ENCODE results near the gene FLVCR2.
"Not testable (repeated sequence)": the region's sequence is repeated elsewhere in the genome, so short reads cannot be mapped to it uniquely, and the experiment has no call there.

Gene FLVCR2

GRCh38 chr14:75591987-75592575, 13.7 kb downstream of the FLVCR2 start:
- DNase-seq (ENCODE audit: low spot score), result no peak

- DNase-seq (ENCODE audit: low spot score), result no peak
Measured at GRCh38 chr14:75595226-75595625, 16.8 kb downstream of the FLVCR2 start.

DNA sequence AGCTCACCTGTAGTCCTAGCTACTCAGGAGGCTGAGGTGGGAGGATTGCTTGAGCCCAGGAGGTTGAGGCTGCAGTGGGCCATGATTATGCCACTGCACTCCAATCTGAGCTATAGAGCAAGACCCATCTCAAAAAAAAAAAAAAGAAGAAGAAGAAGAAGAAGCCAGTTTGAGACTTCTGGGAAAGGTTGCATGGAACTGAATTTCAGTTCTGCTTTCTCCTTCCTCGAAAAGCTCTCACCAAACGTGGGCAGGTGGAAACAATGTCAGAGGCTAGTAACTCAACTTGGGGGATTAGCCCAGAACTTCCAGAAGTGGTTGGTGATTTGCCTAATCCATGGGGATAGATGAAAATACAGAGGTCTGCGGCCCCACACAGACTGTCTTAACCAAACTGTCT, 18.7 kb downstream of the FLVCR2 start:
- no peak for DNase-seq (ENCODE audit: low spot score)

GRCh38 chr14:75600100-75600499, 21.7 kb downstream of the FLVCR2 start:
- DNase-seq (ENCODE audit: low spot score), result not testable (repeated sequence)

GRCh38 chr14:75601061-75601460, 22.6 kb downstream of the FLVCR2 start:
- not testable (repeated sequence) for DNase-seq (ENCODE audit: low spot score)

GRCh38 chr14:75602503-75602902, 24.1 kb downstream of the FLVCR2 start:
- DNase-seq (ENCODE audit: low spot score), result no peak

- DNase-seq (ENCODE audit: low spot score), result no peak
Measured at GRCh38 chr14:75604979-75605851, 26.8 kb downstream of the FLVCR2 start.

DNA sequence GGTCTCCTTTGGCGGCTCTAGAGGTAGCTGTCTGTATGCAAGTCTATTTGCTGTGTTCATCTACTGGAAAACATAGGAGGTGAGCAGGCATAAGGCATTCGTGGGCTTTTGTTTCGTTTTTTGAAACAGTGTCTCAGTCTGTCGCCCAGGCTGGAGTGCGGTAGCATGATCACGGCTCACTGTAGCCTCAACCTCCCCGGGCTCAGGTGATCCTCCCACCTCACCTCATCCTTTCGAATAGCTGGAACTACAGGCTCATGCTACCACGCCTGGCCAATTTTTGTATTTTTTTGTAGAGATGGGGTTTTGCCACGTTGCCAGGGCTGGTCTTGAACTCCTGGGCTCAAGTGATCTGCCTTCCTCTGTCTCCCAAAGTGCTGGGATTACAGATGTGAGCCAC, 27.5 kb downstream of the FLVCR2 start:
- no peak for DNase-seq (ENCODE audit: low spot score)

GRCh38 chr14:75607044-75607443, 28.6 kb downstream of the FLVCR2 start:
- no peak for DNase-seq (ENCODE audit: low spot score)

DNA sequence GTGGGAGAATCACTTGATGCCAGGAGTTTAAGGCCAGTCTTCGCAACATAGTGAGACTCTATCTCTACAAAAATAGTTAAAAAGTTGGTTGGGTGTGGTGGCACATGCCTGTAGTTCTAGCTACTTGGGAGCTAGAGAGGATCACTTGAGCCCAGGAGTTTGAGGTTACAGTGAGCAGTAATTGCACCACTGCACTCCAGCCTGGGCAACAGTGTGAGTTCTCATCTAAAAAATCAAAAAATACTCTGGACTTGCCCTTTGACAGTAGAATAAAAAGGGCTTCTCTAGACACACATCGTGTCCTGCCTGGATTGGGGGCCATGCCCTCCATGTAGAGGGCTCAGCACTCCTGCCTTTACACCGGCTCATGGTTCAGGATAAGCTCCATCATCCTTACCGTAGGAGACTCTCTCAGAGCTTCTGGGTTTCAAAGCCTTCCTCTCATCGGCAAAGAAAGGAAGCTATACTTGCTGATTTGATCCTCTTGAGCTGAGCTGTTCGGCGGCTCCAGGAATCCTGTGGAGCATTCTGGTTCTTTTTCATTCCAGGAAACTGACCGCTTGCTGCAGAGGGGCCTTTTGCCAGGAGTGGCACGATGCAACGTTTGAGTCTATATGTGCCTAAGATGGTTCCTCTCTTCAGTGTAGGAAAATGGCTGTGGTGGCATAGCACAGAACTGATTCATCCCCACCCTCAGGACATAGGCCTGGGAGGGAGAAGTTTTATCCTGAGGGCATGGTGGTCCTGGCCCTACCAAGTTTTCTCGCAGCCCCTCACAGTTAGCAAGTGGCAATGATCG, 29.6 kb downstream of the FLVCR2 start:
- DNase-seq (ENCODE audit: low spot score), result no peak

- DNase-seq (ENCODE audit: low spot score), result no peak
Measured at GRCh38 chr14:75609116-75609515, 30.7 kb downstream of the FLVCR2 start.

- no peak for DNase-seq (ENCODE audit: low spot score)
Measured at GRCh38 chr14:75609606-75610475, 31.4 kb downstream of the FLVCR2 start.

DNA sequence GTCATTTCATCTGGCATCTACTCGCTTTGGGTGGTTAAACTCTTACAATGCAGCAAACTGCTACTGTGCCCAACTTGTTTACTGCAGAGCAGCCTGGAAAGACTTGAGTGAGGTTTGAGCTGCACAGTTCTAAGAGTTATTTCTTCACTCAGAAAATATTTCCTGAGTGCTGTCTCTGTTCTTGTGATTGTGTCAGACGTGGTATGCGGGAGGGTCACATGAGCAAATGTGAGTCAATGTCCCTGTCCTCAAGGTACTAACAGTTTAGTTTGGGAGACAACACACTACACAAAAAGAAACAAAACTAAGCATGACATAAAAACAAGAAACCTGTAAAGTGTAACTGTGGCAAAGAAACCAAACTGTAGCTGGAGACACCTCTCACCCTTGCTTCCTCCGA, 32.4 kb downstream of the FLVCR2 start:
- no peak for DNase-seq (ENCODE audit: low spot score)

DNA sequence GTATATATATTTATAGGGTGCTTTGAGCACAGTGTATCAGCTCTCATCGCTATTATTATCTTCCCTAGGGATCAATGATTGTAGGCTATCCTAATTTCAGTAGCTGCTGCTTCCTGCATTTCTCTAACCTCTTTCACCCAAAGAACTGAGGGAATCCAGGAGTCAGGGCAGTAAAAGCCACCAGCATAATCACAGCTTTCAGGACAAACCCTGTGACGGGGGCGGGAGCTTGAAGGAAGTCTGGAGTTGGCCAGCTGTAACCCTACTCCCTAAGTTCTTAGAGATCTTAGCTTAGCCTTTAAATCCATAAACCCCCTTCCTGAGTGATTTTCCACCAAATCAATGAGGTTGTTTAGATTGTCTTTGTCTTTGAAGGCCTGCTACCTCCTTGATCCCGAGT, 33.7 kb downstream of the FLVCR2 start:
- DNase-seq (ENCODE audit: low spot score), result no peak

GRCh38 chr14:75614179-75614578, 35.8 kb downstream of the FLVCR2 start:
- no peak for DNase-seq (ENCODE audit: low spot score)

GRCh38 chr14:75615200-75615599, 36.8 kb downstream of the FLVCR2 start:
- no peak for DNase-seq (ENCODE audit: low spot score)

- no peak for DNase-seq (ENCODE audit: low spot score)
Measured at GRCh38 chr14:75619548-75619947, 41.1 kb downstream of the FLVCR2 start.

DNA sequence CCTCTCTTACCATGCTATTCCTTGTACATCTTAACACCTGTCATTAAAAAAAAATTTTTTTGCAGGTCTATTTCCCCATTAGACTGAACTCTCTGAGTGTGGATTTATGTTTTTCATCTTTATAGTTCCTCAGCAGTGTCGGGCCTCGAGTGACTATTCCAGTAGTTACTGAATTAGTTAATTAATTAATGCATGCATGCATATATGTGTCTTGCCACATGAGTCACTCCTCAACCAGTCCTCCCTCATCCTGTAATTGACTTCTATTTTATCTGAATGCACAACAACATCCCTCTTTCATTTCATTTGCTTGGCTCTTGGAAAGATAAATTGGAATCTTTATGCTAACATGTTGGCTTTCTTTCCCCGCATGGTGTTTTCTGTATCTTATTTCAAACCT, 46.6 kb downstream of the FLVCR2 start:
- no peak for DNase-seq (ENCODE audit: low spot score)

DNA sequence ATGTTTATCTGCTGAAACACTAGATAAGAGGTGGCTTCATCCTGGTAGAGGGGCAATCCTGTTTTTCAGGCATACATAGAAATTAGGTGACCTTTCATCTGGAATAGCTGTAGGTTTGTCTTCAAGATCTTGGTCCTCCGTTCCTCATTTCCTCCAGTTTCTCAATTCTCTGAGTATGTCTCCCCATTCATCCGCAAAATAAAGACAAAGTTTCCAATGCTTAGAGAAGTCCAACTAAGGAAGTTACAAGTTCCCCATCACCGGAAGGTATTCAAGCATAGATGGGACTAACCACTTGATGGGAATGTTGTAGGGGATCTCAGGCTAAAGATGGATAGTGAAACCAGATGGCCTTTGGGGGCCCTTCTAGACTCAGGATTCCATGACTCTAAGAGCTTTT, 48.0 kb downstream of the FLVCR2 start:
- no peak for DNase-seq (ENCODE audit: low spot score)

- no peak for DNase-seq (ENCODE audit: low spot score)
Measured at GRCh38 chr14:75626863-75627262, 48.4 kb downstream of the FLVCR2 start.

GRCh38 chr14:75627406-75627805, 49.0 kb downstream of the FLVCR2 start:
- no peak for DNase-seq (ENCODE audit: low spot score)

DNA sequence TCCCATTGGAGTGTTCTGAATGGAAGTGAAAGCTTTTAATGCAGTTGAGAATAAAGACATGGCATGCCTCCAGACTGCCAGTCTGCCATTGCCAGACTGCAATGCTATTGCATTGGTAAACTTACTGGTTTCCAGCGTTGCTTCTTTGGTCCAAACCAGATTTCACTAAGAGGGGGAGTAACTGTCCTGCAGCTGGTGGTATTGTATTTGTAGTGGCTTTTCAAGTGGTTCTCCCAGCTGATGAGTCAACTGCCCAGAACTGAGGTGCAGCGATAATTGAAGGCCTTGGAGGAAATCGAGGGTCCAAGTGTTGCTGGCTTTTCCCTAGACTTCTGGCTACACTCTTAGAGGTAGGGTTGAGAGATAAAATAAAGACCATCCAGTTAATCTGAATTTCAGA, 50.4 kb downstream of the FLVCR2 start:
- no peak for DNase-seq (ENCODE audit: low spot score)
